ENCODE data around the gene TECTA.
"Not testable (repeated sequence)": the region's sequence is repeated elsewhere in the genome, so short reads cannot be mapped to it uniquely, and the experiment has no call there.

The TECTA gene

DNA sequence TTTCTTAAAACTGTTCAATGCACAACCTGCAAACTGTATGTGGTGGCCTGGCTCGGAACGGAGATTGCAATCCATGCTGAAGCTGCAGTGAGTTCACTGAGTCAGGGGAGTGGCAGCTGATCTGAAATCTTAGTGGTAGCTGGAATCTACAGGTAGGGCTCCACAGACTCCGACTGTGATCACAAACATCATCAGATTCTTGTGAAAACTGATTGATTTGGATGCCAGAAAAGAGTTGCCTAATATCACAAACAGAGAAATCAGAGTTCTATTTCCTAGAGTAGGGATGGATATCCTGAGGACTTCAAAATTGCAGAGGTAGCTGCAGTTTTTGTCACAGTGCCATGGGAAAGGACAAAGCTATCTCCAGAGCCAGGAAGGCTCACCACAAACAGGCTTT is 134.0 kb downstream of the TECTA start:
- DNase-seq, result no peak

DNA sequence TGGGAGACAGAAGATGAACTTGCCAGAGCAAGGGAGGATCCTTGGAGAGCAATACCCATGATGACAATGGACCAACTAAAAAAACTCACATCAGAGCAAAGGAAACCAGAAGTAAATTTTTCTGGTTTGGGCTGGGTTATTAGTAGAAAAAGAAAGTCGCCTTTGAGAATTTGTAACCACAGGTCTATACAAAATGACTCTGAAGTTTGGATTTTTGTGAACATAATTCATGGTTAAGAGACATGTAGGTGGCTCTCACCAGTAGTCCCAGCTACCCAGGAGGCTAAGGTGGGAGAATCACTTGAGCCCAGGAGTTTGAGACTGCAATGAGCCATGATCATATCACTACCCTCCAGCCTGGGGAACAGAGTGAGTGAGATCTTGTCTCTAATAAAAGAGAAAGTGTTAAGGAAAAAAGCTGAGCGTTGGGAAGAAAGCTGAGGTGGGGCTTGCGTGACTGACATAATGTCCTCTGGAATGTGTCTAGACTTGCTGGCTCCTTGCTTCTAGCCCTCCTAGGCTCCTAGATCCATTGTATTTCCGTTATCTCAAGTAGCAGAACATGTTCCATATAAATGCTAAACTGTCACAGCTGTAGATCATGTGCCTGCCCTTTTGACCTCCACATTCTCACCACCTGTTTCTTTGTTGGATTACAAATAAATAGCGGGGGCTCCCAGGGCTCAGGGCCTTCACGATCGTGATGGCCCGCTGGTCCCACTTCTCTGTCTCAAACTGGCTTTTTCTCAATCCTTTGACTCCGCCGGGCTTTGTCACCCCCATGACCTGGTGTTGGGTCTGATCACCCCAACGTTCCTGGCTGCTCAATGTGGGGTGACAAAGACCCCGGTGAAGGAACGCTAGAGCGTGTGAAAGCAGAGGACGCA is 135.3 kb downstream of the TECTA start:
- DNase-seq, result no peak

DNA sequence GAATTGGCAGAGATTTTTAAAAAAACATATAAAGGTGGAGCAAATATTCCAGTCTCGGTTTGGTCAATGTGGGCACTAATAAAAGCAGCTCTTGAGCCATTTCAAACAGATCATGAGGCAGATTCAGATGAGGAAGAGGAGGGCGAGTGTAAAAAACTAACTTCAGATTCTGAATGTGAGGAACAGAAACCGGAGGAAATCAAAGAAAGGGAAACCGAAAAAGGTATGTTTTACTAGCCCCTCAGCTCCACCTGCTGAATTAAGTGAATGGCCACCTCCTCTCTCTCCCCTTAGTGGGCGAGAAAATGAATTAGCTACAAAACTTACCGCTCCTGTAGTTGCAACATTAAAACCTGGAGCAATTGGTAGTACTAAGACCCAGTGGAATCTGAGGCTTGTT is 136.2 kb downstream of the TECTA start:
- not testable (repeated sequence) for DNase-seq

DNA sequence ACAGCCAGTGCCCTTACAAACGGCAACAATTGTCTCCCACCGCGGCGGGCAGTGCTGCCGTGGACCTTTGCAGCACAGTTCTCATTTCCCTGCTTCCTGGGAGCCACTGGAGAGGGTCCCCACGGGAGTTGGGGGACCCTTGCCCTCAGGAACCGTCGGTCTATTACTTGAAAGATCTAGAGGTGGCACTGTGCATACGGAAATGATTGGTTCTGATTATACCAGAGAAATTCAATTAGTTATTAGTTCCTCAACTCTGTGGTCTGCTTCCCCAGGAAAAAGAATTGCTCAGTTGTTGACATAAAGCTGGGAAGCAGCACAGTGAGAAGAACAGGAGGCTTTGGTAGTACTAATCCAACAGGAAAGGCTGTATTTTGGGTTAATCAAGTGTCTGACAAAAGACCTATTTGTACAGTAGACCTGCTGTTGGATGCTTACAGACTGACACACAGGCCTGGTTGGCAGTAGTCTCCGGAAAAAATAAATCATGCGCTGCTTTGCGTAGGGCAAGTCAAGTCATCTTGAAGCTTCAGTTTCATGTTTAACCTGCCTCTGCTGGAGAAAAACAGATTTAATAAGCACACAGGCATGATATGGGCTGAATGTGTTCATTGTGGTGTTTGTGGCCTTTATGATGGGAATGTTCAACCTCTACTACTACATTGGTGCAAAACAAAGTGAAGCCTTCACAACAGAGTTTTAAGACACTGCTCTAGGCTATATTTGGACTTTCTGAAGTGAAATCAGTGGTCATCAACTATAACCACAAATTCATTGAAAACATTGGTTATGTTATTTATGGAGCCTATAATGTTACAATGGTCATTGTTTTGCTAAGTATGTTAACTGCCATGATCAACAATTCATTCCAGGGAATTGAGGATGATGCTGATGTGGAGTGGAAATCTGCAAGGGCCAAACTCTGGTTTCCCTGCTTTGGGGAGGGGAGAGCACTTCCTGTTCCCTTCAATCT is 136.9 kb downstream of the TECTA start:
- DNase-seq, result no peak

DNA sequence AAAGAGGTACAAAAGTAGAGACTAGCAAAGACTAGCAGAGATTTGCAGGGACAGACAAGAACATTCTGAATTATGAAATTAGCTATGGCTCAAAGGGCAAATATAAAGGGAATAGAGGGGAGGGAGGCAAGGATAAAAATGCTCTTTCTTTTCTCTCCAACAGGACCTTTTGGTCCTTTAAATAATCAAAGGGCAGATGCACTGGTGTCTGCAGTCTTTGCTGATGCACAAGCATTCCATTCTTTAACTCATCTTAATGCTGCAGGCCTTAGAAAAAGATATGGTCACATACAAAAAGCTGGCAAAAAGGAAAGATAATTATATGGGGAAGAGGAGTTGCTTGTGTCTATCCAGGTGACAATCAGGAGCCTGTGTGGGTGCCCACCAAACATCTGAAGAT is 137.9 kb downstream of the TECTA start:
- DNase-seq, result no peak

DNA sequence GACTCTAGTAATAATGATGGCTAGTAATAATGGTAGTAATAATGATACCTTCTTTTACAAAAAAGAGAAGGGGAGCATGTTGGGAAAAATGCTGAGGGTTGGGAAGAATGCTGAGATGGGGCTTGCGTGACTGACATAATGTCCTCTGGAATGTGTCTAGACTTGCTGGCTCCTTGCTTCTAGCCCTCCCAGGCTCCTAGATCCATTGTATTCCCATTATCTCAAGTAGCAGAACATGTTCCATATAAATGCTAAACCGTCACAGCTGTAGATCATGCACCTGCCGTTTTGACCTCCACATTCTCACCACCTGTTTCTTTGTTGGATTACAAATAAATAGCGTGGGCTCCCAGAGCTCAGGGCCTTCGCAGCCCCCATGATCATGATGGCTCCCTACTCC is 139.0 kb downstream of the TECTA start:
- not testable (repeated sequence) for DNase-seq

GRCh38 chr11:121240650-121241303 is 139.7 kb downstream of the TECTA start:
- no peak for DNase-seq

Data from activated effector memory CD4-positive, alpha-beta T cell treated with Interleukin-2 at 50 U/mL for 16 hours (primary cell).